WTC11 (cell line): Measurements from ENCODE around the gene UQCR10. TPM values are rescaled to one million over a fixed set of nuclear protein-coding genes. Genes with fewer than 3 reads are reported as not detected.

Source experiments
- ATAC-seq: fragments of 200-7000 bp; cut with Tn5 transposase; 2 replicates; pipeline ENCODE4 v1.10.0; 2021; ENCODE audit warnings: mild to moderate bottlenecking, moderate library complexity
- CTCF ChIA-PET: fragments of 300-600 bp; sonication (Branson Sonifier 250); formaldehyde crosslinking; loops from one replicate; lab custom pipeline; 2021; ENCODE audit warnings: antibody characterized with exemption; lab: Charles Lee
- POLR2A ChIA-PET: fragments of 350-600 bp; sonication (Branson Sonifier 250); formaldehyde crosslinking; loops from one replicate; lab custom pipeline; 2021; ENCODE audit warnings: antibody characterized with exemption; lab: Charles Lee
- DNase-seq: peaks from one replicate; pipeline ENCODE4 v3.0.0; 2021; ENCODE audit warnings: low spot score
- H3K27ac Mint-ChIP-seq: 2 replicates; pipeline ENCODE4 v1.8.0; 2021; ENCODE audit warnings: mixed read lengths
- H3K27me3 Mint-ChIP-seq: 2 replicates; pipeline ENCODE4 v1.8.0; 2021; ENCODE audit warnings: low read depth, mild to moderate bottlenecking, moderate library complexity, mixed read lengths
- H3K36me3 Mint-ChIP-seq: 2 replicates; pipeline ENCODE4 v1.8.0; 2021; ENCODE audit warnings: mixed read lengths
- H3K4me1 Mint-ChIP-seq: 2 replicates; pipeline ENCODE4 v1.8.0; 2022; ENCODE audit warnings: mixed read lengths
- H3K4me3 Mint-ChIP-seq: 2 replicates; pipeline ENCODE4 v1.8.0; 2021; ENCODE audit warnings: mild to moderate bottlenecking, moderate library complexity, mixed read lengths
- H3K9me3 Mint-ChIP-seq: 2 replicates; pipeline ENCODE4 v1.8.0; 2021; ENCODE audit warnings: mixed read lengths
- ARID4B ChIP-seq: sonication (generic); formaldehyde crosslinking; IDR thresholded peaks from 2 replicates; pipeline ENCODE4 v1.8.0; 2023; ENCODE audit warnings: missing genetic modification reagents, mild to moderate bottlenecking, borderline replicate concordance
- ATF1 ChIP-seq: sonication (generic); formaldehyde crosslinking; IDR thresholded peaks from 2 replicates; pipeline ENCODE4 v1.8.1; 2023; ENCODE audit warnings: mild to moderate bottlenecking, moderate library complexity, missing genetic modification reagents
- ATF2 ChIP-seq: sonication (generic); formaldehyde crosslinking; IDR thresholded peaks from 2 replicates; pipeline ENCODE4 v1.8.1; 2022; ENCODE audit warnings: low read depth, missing genetic modification reagents, borderline replicate concordance
- CREM ChIP-seq: sonication (generic); formaldehyde crosslinking; IDR thresholded peaks from 2 replicates; pipeline ENCODE4 v1.8.1; 2022; ENCODE audit warnings: mild to moderate bottlenecking, missing genetic modification reagents, moderate library complexity
- JAZF1 ChIP-seq: fragments of 250-450 bp; sonication (Bioruptor Pico); IDR thresholded peaks from 2 replicates; pipeline ENCODE4 v1.9.0; 2021; ENCODE audit warnings: moderate library complexity, mild to moderate bottlenecking, inconsistent platforms
- MYBL2 ChIP-seq: sonication (generic); formaldehyde crosslinking; IDR thresholded peaks from 2 replicates; pipeline ENCODE4 v1.8.1; 2023; ENCODE audit warnings: mild to moderate bottlenecking, moderate library complexity, missing genetic modification reagents
- NFE2L1 ChIP-seq: sonication (generic); formaldehyde crosslinking; IDR thresholded peaks from 2 replicates; pipeline ENCODE4 v1.8.1; 2023; ENCODE audit warnings: missing genetic modification reagents
- NFYB ChIP-seq: sonication (generic); formaldehyde crosslinking; conservative IDR thresholded peaks from 2 replicates; pipeline ENCODE4 v1.8.0; 2022; ENCODE audit warnings: low read depth, missing genetic modification reagents
- NR2C2 ChIP-seq: sonication (generic); formaldehyde crosslinking; IDR thresholded peaks from 2 replicates; pipeline ENCODE4 v1.8.0; 2022; ENCODE audit warnings: mild to moderate bottlenecking, missing genetic modification reagents
- ZNF138 ChIP-seq: sonication (generic); formaldehyde crosslinking; conservative IDR thresholded peaks from 2 replicates; pipeline ENCODE4 v1.8.1; 2022; ENCODE audit warnings: mild to moderate bottlenecking, moderate library complexity, missing genetic modification reagents
- ZNF423 ChIP-seq: fragments of 250-450 bp; sonication (Bioruptor Pico); IDR thresholded peaks from 2 replicates; pipeline ENCODE4 v2.1.2; 2022; ENCODE audit warnings: mild to moderate bottlenecking, moderate library complexity
- ZNF671 ChIP-seq: fragments of 250-450 bp; sonication (Bioruptor Pico); IDR thresholded peaks from 2 replicates; pipeline ENCODE4 v1.8.0; 2021; ENCODE audit warnings: mild to moderate bottlenecking
- total RNA-seq: library from RNA; stranded (reverse); gene quantifications from 3 replicates; pipeline ENCODE4 v1.2.3, GENCODE V29; 2021
- TF ChIP-seq, protein P1 (sequence below): sonication (generic); formaldehyde crosslinking; IDR thresholded peaks from 2 replicates; pipeline ENCODE4 v1.8.1; 2022; ENCODE audit warnings: missing genetic modification reagents, borderline replicate concordance
- TF ChIP-seq, protein P2 (sequence below): sonication (generic); formaldehyde crosslinking; IDR thresholded peaks from 2 replicates; pipeline ENCODE4 v1.8.0; 2022; ENCODE audit warnings: mild to moderate bottlenecking, missing genetic modification reagents
- TF ChIP-seq, protein P3 (sequence below): sonication (generic); formaldehyde crosslinking; conservative IDR thresholded peaks from 2 replicates; pipeline ENCODE4 v1.8.1; 2022; ENCODE audit warnings: mild to moderate bottlenecking, missing genetic modification reagents
- TF ChIP-seq, protein P4 (sequence below): sonication (generic); formaldehyde crosslinking; IDR thresholded peaks from 2 replicates; pipeline ENCODE4 v1.8.0; 2022; ENCODE audit warnings: mild to moderate bottlenecking, missing genetic modification reagents
- TF ChIP-seq, protein P5 (sequence below): sonication (generic); formaldehyde crosslinking; IDR thresholded peaks from 2 replicates; pipeline ENCODE4 v1.8.0; 2022; ENCODE audit warnings: mild to moderate bottlenecking, missing genetic modification reagents

Gene UQCR10
- total RNA-seq, 1 experiment from 2014 or later = 119 TPM

DNA sequence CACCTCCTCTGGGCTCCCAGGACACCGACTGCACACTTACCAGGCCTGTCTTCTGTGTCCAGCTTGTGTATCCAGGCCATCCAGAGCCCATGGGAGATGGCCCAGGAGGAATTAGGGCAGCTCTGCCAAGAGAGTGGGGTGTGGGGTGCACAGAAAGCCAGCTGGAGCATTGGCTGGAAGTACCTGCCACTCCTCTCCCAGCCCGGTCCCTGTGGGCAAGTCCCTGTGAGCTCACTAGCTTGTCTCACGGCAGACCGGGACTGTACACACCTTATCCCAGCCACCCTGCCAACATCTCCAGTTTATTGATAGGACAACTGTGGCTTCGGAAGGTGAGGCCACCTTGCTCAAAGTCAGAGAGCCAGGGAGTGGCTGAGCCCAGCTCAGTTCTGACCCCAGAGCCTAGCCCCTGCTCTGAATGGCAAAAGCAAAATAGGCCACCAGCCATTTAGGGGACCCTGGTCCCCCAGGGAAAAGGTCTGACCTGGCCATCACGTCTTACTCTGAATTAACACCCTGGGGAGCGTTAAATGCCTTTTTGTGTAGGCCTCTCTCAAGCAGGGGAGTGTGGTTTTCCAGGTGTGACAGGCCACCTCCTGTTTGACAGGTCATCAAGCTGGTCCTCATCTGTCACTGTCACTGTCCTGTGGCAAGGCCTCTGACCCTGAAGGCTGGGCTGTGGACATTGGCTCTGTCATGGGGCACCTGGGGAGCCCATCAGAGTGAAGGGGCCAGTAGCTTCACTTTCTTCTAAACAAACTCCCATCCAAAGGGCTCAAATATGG is 15.1 kb downstream of the UQCR10 start:
- CTCF ChIA-PET = interaction anchor here (1.5 to 1.6 kb wide), 2 partner anchors 10 to 93 kb away, joined by 6 to 10 read pairs; no protein-coding TSS in a partner anchor
- H3K4me3 Mint-ChIP-seq = no peak overlapping the region
- no peaks in the 10 kb centered on the region for H3K9me3 Mint-ChIP-seq
- no peaks in the 10 kb centered on the region for H3K36me3 Mint-ChIP-seq
- no peaks in the 10 kb centered on the region for H3K27me3 Mint-ChIP-seq
- H3K27ac Mint-ChIP-seq = no peak overlapping the region
- peaks cover 9% of the 10 kb centered on the region for H3K4me1 Mint-ChIP-seq
- POLR2A ChIA-PET = interaction anchor here (1.0 kb wide), 1 partner anchor 16 kb away, joined by 3 read pairs; no protein-coding TSS in a partner anchor
- ATAC-seq (no peak), DNase-seq (no peak)
- TF ChIP-seq, protein P1, sequence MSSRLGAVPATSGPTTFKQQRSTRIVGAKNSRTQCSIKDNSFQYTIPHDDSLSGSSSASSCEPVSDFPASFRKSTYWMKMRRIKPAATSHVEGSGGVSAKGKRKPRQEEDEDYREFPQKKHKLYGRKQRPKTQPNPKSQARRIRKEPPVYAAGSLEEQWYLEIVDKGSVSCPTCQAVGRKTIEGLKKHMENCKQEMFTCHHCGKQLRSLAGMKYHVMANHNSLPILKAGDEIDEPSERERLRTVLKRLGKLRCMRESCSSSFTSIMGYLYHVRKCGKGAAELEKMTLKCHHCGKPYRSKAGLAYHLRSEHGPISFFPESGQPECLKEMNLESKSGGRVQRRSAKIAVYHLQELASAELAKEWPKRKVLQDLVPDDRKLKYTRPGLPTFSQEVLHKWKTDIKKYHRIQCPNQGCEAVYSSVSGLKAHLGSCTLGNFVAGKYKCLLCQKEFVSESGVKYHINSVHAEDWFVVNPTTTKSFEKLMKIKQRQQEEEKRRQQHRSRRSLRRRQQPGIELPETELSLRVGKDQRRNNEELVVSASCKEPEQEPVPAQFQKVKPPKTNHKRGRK = no peak
- TF ChIP-seq, protein P2, sequence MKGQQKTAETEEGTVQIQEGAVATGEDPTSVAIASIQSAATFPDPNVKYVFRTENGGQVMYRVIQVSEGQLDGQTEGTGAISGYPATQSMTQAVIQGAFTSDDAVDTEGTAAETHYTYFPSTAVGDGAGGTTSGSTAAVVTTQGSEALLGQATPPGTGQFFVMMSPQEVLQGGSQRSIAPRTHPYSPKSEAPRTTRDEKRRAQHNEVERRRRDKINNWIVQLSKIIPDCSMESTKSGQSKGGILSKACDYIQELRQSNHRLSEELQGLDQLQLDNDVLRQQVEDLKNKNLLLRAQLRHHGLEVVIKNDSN (CRISPR knock-in tag) = no peak
- TF ChIP-seq NR2C2 (no peak), ZNF423 (CRISPR knock-in tag) (no peak), JAZF1 (CRISPR knock-in tag) (no peak), ZNF671 (CRISPR knock-in tag) (no peak), ARID4B (CRISPR knock-in tag) (no peak)

DNA sequence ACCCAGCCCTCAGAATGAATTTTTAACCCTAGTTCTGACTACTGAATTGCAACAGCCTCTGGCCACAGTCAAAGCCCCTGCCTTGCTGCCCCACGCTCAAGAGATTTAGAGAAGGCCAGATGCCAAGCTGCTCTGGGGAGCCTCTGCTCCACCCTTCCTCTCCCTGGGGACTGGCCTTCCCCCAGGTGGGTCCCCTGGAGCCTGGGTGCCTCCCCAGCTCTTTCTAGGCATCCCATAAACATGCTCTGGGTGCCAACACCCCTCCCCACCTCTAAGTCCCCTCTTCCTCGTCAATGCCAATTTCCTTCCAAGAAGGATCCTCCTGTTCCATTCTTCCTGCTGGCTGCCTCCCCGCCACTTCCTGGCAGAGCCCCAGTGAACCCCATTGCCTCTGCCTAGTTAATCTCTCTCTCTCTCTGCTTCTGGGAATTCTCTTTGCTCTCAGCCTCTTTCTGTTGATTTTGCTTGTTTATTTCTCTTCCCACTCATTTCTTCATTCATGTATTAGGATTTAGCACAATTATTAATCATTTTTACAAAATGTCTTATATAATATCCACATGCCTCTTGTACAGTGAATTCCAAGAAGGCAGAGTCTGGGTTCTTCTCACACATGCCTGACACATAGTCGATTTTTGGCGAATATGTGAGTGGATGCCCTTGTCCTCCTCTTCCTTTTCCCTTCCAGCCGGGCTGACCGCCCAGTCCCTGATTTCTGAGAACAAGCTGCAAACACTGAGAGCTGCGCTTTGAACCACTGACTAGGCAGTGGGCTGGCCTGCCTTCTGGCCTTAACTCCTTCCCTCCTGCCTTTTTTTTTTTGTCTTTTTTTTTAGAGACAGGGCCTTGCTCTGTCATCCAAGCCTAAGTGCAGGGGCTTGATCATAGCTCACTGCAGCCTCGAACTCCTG is 17.5 kb downstream of the UQCR10 start:
- no peaks in the 10 kb centered on the region for H3K9me3 Mint-ChIP-seq
- 0 out of 2 replicates have a peak overlapping the region, but pooled peaks have one; percentile 43 for H3K27ac Mint-ChIP-seq
- DNase-seq (no peak), ATAC-seq (no peak)
- peaks cover 5% of the 10 kb centered on the region for H3K36me3 Mint-ChIP-seq
- H3K4me3 Mint-ChIP-seq = no peak overlapping the region
- CTCF ChIA-PET = interaction anchor here (0.6 to 0.9 kb wide), 2 partner anchors 11 to 95 kb away, joined by 3 read pairs; no protein-coding TSS in a partner anchor
- H3K27me3 Mint-ChIP-seq = no peaks in the 10 kb centered on the region
- POLR2A ChIA-PET = interaction anchor here (0.5 to 0.6 kb wide), 2 partner anchors 12 to 948 kb away, joined by 3 to 4 read pairs; no protein-coding TSS in a partner anchor
- peaks cover 9% of the 10 kb centered on the region for H3K4me1 Mint-ChIP-seq
- TF ChIP-seq, protein P3, sequence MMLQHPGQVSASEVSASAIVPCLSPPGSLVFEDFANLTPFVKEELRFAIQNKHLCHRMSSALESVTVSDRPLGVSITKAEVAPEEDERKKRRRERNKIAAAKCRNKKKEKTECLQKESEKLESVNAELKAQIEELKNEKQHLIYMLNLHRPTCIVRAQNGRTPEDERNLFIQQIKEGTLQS (CRISPR knock-in tag) = no peak
- TF ChIP-seq, protein P4, sequence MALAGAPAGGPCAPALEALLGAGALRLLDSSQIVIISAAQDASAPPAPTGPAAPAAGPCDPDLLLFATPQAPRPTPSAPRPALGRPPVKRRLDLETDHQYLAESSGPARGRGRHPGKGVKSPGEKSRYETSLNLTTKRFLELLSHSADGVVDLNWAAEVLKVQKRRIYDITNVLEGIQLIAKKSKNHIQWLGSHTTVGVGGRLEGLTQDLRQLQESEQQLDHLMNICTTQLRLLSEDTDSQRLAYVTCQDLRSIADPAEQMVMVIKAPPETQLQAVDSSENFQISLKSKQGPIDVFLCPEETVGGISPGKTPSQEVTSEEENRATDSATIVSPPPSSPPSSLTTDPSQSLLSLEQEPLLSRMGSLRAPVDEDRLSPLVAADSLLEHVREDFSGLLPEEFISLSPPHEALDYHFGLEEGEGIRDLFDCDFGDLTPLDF (CRISPR knock-in tag) = no peak
- TF ChIP-seq ATF2 (no peak), NFYB (CRISPR knock-in tag) (no peak), ATF1 (CRISPR knock-in tag) (no peak), MYBL2 (CRISPR knock-in tag) (no peak), ZNF138 (no peak), CREM (CRISPR knock-in tag) (no peak), NFE2L1 (CRISPR knock-in tag) (no peak)
- TF ChIP-seq, protein P5, sequence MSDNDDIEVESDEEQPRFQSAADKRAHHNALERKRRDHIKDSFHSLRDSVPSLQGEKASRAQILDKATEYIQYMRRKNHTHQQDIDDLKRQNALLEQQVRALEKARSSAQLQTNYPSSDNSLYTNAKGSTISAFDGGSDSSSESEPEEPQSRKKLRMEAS (CRISPR knock-in tag) = no peak
